HG03521 (cell line): ENCODE data around the gene PSME4.
A peak's percentile ranks its signal among the peaks of the same experiment; 100 is the strongest.
"Not testable (repeated sequence)": the region's sequence is repeated elsewhere in the genome, so short reads cannot be mapped to it uniquely, and the experiment has no call there.

Experiments
- ATAC-seq: cut with Tn5 transposase; IDR thresholded peaks from one replicate; pipeline ENCODE4 v1.9.1; 2021; ENCODE audit warnings: mild to moderate bottlenecking, moderate library complexity; ENCODE audit not compliant: unreplicated experiment

Gene PSME4

DNA sequence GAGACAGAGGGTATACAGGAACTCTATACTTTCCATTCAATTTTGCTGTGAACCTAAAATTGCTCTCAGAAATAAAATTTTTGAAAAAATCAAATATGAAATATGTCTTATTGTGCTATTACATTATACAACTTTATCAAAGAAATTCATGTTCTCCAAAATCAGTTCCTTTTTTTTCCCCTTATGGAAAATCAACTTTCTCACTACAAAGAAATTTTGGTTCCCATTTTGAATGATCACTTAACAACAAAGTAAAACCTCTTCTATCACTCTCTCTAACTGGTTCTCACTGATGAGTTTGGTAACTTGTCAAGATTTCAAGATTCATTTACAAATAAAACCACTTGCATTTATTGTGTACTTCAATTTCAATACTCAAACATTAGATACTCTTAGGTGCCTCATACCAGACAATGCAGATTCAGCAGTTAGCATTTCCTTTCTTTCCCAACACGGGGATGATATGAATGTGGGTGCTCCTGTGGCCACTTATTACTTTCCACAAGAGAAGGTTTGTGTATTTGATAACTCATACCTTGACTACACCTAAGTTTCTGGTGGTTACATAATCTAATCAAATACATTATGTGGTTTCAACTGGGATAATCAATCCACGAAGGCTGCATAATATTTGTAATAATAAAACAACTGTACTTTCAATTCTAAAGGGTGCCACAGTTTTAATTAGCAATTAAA, 6.4 kb downstream of the PSME4 start:
- ATAC-seq, result no peak

DNA sequence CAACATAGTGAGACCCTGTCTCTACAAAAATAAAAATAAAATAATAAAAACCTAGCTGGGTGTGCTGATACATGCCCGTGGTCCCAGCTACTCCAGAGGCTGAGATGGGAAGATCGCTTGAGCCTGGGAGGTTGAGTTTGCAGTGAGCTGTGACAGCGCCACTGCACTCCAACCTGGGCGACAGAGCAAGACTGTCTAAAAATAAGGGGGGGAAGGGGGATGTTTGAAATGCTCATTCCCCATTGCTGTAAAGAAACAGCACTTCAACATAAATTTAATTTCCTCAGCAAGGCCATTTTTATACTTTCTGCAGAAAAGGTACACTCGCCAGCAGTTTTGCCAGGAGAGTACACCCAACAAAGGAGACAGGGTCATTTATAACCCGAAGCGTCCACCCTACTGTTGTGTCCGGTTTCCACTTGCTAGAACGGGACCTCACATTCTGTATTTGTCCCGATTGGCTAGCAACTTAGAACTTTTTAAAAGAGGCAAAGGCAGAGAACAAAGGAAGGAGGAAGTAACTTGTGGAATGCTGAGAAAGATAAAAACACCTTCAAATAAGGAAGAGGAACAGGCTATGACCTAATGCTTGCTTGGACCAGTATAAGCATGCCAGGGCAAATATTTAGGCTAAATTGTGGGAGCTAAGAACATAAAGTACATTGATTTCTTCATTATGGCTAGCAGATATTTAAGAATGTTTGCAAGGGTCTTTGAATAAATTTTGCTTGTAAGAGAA, 9.1 kb downstream of the PSME4 start:
- ATAC-seq, result not testable (repeated sequence)

DNA sequence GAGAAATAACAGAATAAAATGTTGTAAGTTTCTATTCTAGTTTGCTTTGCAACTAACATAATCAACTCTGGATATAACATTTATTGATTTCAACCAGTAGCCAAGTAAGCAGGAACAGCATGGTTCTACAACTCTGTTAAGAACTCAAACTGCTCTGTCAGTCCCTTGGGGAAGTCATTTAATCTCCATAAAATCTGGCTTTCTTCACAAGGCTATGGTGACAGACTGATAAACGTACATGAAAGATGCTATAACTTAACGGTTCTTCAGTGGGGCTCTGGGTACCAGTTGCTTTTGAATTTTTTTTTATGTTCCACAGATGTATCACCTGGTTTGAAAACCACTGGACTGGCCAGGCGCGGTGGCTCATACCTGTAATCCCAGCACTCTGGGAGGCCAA, 10.3 kb downstream of the PSME4 start:
- ATAC-seq, result no peak

DNA sequence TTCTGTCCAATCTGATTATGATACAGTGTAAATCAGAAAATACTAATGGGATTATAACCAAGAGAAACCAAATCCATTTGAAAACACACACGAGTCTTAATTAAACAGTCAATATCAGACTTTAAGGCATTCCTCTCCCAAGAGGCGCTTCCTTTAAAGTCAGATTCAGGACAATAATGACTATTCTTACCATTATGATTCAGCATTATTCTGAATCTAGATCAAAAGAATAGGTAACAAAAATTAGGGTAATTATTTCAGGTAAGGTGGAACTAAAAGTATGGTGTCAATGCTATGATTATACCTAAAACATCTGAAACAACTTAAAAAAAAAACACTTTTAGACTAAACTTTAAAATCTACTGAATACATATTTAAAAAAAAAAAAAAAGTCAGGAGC, 12.3 kb downstream of the PSME4 start:
- ATAC-seq, result no peak

DNA sequence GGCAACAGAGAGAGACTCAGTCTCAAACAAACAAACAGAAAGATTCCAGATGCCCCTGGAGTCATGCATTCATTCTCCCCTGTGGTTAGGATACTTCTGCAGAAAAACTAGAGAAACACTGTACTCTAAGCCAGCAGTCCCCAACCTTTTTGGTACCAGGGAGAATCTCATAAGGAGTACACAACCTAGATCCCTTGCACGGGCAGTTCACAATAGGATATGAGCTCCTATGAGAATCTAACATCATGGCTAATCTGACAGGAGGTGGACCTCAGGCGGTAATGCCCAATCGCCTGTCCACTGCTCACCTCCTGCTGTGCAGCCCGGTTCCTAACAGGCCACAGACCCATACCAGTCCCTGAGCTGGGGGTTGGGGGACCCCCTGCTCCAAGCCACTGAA, 18.3 kb downstream of the PSME4 start:
- no peak for ATAC-seq

DNA sequence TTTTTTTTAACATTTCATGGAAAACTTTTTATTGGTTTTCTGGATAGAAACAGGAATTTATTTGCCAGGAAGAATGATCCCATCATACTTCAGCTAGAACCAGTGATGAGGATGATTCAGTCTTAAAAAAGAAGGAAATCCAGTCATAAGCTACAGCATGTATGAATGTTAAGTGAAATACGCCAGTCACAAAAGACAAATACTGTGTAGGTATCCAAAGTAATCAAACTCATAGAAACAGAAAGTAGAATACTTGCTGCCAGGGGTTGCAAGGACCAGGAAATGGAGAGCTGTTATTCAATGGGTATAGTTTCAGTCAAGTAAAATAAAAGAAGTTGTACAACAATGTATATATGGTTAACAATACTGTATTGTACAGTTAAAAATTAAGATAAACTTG, 21.3 kb downstream of the PSME4 start:
- no peak for ATAC-seq

DNA sequence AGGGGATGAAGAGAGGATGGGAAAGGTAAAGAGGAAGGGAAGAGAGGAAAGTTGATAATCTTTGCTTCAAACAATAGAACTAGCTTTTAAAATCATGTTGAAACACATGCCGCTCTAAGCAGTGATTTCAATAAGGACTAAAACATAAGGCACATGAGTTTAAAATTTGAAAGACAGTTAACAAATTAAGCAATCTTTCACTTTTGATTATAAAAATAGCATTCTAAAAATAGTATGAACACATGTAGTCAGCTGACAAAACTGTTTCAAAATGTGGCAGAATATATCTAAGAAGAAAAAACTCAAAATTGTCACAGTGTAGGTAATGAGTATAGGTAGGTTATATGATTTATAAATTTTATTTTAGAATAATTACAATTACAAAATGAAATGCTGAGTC, 25.3 kb downstream of the PSME4 start:
- ATAC-seq, result no peak

DNA sequence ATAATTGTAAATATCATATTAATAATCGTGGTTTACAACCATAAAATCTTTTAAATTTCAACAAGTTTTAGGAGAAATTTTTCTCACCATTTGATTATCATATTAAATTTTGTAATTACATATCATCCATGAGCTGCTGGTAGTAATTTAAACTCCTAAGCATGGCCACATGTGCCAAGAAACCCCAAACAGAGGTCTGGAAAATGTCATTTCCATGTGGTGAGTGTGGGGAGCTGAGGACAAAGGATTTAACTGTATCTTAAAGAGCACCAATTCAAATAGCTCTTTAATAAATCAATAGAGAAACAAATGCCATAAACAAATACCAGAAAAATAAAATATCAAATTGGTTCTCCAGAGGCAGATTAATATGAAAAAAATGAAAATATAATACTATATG, 26.3 kb downstream of the PSME4 start:
- no peak for ATAC-seq

DNA sequence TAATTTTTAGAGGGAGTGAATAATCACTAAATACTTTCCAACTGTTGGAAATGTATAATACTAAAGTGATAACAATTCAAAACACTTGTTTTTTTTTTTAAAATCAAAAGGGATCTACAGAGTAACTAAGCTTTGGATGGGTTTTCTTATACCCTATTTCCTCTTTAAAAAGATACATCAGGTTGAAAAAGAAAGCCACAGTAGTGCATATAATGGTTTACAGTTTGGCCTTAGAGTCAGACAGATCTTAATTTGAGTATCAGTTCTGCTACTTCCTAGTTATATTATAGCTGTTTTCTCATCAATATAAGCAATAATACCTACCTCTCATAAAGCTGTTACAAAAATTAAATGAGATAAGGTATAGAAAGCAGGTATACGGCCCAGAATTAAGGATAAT, 28.5 kb downstream of the PSME4 start:
- no peak for ATAC-seq

DNA sequence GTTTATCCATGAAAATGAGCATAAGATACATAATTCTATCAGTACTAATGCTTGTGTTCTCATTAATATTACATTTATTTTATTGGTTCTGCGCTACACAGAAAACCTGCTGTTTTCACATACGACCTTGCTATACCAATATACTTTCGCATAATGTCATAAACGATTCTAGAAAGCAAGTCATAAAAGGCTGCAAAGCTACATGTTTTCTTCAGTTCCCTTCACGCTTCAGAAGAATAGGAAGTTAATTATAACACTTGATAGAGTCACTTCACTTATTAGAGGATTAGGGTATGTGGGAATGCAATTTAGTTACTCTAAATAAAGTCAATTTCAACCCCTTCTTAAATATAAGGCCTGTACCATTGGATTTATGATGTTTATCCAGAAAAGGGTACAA, 29.0 kb downstream of the PSME4 start:
- ATAC-seq, result peak; percentile 64

DNA sequence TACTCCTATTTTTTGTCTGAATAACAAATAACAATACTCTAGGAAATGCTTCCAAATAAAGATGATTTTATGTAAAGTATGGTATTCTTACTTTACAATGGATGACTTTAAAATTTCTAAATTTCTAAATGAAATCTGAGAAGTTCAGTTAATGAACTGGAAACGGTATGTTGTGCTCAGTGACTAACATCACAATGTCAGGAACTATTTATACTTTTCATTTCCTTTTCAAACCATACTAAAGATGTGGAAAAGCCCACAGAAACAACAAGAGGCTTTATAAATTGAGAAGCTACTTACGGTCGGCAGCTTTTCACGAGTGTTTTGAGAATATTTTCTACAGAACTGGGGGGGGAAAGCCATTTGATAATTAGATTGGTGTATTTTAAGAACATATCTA, 31.1 kb downstream of the PSME4 start:
- no peak for ATAC-seq

DNA sequence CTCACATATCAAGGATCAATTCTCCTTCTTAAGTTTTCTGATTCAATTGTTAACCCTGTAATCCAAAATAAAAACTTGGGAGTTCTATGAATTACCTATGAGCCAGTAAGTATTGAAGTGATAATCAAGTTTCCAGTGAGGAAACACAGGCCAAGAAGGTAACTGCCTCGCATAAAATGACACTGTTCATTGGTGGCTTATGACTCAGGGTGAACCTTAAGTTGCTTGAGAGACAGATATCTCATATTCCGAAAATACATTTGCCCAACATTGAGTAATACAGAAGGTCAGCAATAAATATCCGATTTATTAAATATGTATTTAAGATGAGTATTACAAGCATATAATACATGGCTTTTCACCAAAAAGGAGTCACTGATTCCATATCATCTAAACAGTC, 31.9 kb downstream of the PSME4 start:
- no peak for ATAC-seq

DNA sequence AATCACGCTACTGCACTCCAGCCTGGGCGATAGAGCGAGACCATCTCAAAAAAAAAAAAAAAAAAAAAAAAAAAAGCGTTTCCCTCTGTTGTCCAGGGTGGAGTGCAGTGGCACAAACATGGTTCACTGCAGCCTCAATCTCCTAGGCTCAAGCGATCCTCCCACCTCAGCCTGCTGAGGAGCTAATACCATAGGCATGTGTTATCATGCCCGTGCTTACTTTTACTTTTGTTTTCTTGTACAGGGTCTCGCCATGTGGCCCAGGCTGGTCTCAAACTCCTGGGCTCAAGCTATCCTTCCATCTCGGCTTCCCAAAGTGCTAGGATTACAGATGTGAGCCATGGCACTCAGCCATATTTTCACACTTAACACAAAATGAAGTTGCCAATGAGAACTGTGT, 37.5 kb downstream of the PSME4 start:
- ATAC-seq, result no peak

DNA sequence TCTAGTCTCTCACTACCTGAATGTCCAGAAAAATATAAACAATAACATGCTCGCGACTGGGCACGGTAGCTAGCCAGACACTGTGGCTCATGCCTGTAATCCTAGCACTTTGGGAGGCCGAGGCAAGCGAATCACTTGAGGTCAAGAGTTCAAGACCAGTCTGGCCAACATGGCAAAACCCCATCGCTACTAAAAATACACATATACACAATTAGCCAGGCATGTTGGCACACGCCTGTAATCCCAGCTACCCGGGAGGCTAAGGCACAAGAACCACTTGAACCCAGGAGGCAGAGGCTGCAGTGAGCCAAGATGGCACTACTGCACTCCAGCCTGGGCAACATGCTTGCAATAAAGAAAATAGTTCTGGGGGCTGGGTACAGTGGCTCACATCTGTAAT, 44.5 kb downstream of the PSME4 start:
- ATAC-seq, result not testable (repeated sequence)

DNA sequence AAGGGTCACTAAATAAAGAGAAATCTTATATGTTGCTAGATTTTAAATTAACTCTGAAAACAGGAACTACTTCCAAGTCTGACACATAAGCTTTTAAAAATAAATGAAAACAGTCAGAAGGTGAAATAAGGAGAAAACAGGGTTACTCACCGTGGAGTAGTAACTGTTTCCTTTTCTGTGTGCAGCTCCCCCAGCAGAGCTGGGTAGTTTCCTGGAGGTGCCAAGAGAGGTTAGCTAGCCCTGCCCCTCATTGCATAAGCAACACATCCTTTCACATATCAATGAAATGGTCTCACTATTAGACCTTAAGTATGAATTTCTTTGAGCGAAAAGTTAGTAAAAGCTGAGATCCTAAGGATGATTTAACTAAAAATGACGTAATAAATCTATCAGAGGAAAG, 57.1 kb downstream of the PSME4 start:
- ATAC-seq, result no peak

DNA sequence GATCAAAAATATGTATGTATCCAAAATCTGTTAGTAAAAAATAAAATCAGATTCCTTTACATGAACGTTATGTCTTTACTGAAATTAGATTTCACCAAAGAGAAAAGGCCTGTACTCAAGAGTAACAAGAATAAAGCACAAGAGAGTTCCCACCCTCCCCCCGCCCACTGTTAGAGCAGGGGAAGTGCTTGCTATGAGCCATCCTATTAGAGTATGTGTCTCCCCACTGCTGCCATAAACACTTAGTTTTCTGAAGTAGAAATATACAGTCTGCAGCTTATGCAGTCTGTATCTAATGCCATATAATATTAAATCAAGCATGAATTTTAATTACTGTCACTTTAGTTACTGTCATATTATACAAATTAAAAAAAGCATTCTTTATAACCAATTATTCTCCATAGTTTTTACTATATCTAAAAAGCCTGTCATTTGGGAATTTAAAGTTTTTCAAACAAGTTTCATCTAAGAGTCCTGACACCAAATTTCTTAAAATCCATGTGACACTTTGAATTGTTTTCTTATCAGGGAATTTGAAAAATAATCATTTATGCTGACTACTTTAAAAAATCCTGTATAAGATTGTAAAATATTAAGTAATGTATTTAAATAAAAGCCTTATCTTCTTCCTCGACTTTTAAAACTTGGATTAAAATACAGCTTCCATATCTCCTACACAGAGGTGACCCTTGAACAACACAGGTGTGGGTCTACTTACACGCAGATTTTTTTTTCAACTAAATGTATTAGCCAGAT, 59.2 kb downstream of the PSME4 start:
- ATAC-seq, result no peak

DNA sequence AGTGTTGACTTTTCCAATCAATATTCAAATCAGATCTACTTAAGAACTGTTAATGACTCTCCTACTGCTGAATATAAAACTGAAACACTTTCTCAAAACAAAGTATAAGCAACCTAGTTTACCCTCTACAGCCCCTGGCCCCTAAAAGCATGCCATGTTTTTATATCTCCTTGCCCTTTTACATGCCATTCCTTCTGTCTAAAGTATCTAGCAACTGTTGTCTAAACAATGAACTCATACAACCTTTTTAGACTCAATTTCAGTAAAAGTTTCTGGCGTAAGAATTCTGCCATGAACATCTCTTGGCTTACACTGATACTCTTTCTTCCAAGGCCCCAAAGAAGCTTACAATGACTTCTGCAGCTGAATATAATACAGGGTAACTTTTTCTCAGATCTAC, 63.2 kb downstream of the PSME4 start:
- no peak for ATAC-seq

DNA sequence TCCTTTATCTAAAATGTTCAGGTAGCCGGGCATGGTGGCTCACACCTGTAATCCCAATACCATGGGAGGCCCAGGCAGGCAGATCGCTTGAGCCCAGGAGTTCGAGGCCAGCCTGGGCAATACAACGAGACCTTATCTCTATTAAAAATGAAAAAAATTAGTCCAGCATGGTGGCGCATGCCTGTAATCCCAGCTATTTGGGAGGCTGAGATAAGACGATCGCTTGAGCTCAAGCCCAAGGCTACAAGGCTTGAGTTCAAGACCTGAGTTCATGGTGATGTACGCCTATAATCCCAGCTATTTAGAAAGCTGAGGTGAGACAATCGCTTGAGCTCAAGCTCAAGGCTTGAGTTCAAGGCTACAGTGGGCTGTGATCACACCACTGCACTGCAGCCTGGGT, 65.4 kb downstream of the PSME4 start:
- no peak for ATAC-seq

DNA sequence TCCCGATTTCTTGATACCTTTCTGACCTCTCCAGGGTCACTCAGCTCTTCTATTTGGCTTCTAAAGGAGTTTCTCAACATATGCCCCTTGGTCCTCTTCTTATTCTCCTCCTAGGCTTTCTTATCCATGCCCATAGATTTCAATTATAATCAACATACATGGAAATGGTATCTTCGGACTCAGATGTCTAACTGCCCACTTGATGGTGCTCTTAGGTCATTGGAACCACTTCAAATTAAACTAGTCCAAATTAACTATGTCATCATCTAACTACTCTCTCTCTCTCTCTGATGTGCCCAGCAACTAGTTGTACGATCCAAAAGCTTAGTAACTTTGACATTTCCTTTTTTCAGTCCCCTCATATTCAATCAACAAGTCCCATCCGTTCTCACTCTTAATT, 67.8 kb downstream of the PSME4 start:
- ATAC-seq, result no peak

DNA sequence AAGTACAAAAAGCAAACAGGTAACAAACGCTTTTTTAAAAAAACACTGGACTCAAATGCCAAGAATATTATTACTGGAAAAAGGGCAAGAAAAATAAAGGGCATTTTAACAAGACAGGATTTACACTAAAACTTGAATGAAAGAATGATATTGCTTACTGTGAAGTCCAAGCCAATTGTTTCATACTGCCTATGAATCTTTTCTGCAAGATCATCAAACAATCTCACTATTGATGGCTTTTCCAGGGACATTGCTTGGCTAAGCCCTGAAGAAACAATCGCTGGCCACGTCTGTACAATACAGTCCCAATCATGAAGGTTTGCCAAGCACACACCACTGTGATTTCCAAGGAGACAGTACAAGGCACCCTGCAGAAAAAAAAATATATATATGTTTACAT, 69.6 kb downstream of the PSME4 start:
- no peak for ATAC-seq

DNA sequence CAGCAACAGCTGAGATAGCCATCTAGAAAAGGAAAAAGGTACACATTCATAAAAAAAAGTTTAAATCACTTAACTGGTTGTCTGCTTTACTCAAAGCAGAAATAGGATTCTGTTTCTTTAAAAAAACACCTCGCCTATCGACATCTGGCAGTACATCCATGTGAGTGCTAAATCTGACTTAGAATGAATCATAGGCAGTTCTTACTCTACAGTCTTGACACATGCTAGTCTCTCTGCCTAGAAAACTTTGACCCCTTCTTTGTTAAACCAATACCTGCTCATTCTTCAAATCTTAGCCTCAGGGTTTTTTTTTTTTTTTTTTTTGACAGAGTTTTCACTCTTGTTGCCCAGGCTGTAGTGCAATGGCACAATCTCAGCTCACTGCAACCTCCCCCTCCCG, 73.9 kb downstream of the PSME4 start:
- ATAC-seq, result no peak
